G401 (cell line): ENCODE results near the gene CDKL4. TPM values are rescaled to one million over a fixed set of nuclear protein-coding genes. Genes with fewer than 3 reads are reported as not detected.
"Not testable (repeated sequence)": the region's sequence is repeated elsewhere in the genome, so short reads cannot be mapped to it uniquely, and the experiment has no call there.

ENCODE experiments used
- DNase-seq: peaks from one replicate; pipeline ENCODE4 v3.0.0-alpha.2; 2015; ENCODE audit warnings: low spot score
- in situ Hi-C: cut with HindIII; loops from 2 replicates; pipeline ENCODE4 v1.10.0; 2016; ENCODE audit warnings: low sequenced_read_pairs, mixed read lengths
- total RNA-seq: library from RNA; depleted of rRNA; stranded (reverse); fragments of >200 nt; shearing (Covaris generic); gene quantifications from 2 replicates; pipeline ENCODE4 v1.2.3, GENCODE V29; 2014

Gene CDKL4
- total RNA-seq, 1 experiment from 2014 or later: 1.6 TPM

DNA sequence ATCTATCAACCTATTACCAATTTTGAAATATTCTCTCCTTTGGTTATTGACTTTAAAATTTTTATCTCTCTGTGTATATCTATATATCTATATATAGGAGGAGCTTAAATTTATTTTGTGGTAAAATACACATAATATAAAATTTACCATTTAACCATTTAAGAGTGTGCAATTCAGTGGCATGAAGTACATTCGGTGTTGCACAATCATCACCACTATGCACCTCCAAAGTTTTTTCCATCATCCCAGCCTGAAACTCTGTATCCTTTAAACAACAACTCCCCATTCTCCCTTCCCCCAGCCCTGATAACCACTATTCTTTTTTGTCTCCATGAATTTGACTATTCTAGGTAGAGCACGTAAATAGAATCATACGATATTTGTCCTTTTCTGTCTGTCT lies 49.1 kb downstream of the CDKL4 start:
- DNase-seq: no peak
- in situ Hi-C loops: no loop called here

- in situ Hi-C loops: no loop called here
- DNase-seq: no peak
These were observed 54.7 kb downstream of the CDKL4 start for GRCh38 chr2:39188960-39189494.

GRCh38 chr2:39183673-39184072 lies 60.1 kb downstream of the CDKL4 start:
- DNase-seq: no peak
- in situ Hi-C loops: no loop called here

DNA sequence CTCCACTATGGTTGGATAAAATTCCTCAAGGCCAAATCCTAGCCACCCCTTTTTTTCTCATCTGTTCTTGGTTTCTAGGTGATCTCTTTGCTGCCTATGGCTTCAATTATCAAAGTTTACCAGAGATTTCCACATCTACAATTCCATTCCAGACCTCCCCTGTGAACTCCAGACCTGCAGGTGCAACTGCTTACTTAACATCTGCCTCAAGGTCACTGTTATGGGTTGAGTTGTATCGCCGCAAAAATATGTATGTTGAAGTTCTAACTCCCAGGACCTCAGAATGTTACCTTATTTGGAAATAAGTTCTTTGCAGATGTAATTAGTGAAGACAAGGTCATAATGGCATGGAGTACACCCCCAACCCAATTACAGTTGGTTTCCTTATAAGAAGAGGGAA lies 62.5 kb downstream of the CDKL4 start:
- in situ Hi-C loops: no loop called here
- no peak for DNase-seq

- in situ Hi-C loops: no loop called here
- no peak for DNase-seq
These were observed 63.5 kb downstream of the CDKL4 start for GRCh38 chr2:39179974-39180960.

DNA sequence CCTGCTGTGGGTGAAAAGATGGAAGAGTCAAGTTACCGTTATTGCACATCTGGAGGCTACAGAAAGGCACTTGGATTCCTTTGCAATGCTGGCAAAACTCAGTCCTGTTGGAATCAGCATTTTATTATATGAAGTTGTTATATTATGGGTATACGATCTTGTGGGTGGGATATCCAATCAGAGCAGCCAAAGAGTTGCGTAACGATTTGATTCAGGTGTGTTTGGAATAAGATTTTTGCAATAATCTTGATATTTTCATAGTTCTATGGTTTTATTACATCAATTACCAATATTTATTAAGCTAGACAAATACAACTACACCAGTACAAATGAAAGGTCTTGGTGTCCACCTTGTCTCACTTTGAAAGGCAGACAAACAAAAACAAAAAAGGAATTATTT lies 65.0 kb downstream of the CDKL4 start:
- in situ Hi-C loops: no loop called here
- no peak for DNase-seq

- no peak for DNase-seq
- in situ Hi-C loops: no loop called here
These were observed 66.8 kb downstream of the CDKL4 start for GRCh38 chr2:39176997-39177396.

DNA sequence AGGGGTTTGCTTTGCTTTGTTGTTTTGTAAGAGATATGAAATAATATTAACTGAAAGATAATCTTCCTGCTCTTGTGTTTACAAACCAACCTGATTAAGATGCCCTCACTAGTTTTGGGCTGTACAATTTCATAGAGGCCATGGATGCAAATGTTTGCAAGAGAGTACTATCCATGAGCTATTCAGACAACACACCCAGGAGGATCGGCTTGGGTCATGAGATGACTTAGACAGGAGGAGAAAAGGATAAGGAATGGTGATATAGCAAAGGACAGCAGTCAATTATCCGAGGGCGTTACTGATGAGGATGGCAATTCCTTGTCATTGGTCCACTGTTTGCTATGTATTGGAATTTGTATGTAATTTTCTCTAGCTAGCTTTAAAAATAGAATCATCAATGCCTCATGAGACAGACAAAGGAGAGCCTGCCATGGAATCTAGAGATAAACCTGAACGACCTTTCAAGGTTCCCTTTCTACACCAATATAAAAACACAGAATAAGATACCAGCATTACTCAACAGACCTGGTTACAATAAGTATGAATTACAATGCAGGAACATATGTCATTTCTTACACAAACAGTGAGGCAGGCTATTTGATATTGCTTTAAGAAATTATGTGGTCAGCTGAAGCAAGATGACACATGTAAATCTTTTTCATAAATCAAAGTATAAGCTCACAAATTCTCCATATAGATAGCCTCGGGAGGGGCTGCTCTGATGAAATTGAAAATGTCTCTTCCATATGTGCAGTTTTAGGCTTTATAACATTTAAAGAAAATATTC lies 68.6 kb downstream of the CDKL4 start:
- in situ Hi-C loops: no loop called here
- DNase-seq: no peak

DNA sequence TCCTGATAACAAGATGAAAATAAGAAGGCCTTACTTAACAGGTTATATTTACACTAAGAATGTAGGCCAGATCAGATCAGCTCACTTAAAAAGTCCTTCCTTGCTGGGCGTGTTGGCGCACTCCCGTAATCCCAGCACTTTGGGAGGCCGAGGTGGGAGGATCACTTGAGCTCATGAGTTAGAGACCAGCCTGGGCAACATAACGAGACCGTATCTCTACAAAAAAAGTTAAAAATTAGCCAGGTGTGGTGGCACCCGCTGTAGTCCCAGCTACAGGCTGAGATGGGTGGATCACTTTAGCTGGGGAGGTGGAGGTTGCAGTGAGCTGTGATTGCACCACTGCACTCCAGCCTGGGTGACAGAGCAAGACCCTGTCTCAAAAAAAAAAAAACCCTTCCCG lies 69.7 kb downstream of the CDKL4 start:
- in situ Hi-C loops: no loop called here
- DNase-seq: no peak

- in situ Hi-C loops, DNase-seq: not testable (repeated sequence)
These were observed 71.6 kb downstream of the CDKL4 start for GRCh38 chr2:39172047-39172706.

GRCh38 chr2:39171621-39172020 lies 72.1 kb downstream of the CDKL4 start:
- in situ Hi-C loops: no loop called here
- no peak for DNase-seq

DNA sequence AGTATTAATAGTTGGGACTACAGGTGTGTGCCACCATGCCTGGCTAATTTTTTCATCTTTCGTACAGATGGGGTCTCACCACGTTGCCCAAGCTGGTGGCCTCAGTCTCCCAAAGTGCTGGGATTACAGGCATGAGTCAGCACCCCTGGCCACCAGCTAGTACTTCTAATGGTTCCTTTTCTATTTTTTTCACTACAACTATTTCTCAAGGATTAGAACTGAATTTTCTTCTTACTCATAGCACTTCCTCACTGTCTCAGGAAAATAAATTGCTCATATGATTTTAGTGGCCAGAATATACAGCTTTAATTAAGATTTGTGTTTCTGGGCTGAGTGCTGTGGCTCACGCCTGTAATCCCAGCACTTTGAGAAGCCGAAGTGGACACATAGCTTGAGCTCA lies 79.7 kb downstream of the CDKL4 start:
- DNase-seq: no peak
- in situ Hi-C loops: no loop called here

DNA sequence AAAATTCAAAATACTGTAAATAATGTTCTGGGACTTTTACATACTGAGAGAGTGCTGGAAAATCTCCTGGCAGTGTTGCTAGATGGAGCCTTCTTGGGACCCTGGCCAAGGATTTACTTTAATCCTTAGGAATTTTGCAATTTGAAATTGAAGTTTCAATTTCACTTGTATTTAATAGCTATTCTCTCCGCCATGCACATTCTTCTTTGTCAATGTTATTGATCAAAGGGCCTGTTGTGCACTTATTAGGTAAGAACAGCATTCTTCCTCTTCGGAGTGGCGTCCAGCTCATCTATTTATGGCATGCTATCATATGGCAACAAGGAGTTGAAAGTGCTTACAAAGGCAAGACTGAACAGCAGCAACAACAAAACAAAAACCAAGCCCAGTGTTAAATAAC lies 82.8 kb downstream of the CDKL4 start:
- in situ Hi-C loops: no loop called here
- DNase-seq: no peak

- no peak for DNase-seq
- in situ Hi-C loops: no loop called here
These were observed 84.5 kb downstream of the CDKL4 start for GRCh38 chr2:39159283-39159682.

- in situ Hi-C loops: no loop called here
- no peak for DNase-seq
These were observed 85.4 kb downstream of the CDKL4 start for GRCh38 chr2:39158351-39158750.

DNA sequence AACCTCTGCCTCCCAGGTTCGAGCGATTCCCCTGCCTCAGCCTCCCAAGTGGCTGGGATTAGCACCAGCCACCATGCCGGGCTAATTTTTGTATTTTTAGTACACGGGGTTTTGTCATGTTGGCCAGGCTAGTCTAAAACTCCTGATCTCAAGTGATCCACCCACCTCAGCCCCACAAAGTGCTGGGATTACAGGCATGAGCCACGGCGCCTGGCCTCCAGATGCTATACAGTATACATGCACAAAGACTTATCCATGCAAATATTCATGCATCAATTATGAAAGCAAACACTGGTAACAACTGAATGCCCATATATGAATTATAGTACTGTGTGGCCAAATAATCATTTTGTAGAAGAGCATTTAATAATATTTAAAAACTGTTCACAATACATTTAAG lies 86.9 kb downstream of the CDKL4 start:
- DNase-seq: no peak
- in situ Hi-C loops: no loop called here

GRCh38 chr2:39156107-39156506 lies 87.7 kb downstream of the CDKL4 start:
- DNase-seq: no peak
- in situ Hi-C loops: no loop called here

DNA sequence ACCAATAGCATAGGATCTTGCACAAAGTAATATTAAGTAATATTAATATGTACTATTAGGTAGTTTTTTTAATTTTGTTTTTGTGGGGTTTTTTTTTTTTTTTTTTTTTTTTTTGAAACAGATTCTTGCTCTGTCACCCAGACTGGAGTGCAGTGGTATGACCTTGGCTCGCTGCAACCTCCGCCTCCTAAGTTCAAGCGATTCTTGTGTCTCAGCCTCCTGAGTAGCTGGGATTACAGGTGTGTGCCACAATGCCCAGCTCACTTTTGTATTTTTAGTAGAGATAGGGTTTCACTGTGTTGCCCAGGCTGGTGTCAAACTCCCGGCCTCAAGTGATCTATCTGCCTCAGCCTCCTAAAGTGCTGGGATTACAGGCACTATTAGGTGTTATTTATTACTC lies 88.2 kb downstream of the CDKL4 start:
- in situ Hi-C loops, DNase-seq: not testable (repeated sequence)

DNA sequence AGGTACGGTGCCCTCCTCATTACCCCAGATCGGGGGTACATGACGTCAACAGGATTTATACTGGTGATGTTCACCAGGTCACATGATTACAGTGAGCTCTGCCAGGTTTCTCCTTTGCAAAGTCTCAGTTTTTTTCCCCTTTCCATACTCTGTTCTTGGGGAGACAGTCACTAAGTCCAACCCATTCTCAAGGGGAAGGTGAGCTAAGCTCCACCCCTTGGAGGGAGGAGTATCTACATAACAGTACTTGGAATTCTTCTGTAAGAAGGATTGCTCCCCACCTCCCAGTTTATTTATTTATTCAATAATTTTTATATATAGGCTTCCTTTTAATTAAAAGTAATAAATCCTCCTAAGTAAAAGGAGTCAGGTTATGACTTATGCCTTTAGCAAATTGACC lies 88.8 kb downstream of the CDKL4 start:
- no peak for DNase-seq
- in situ Hi-C loops: no loop called here

- no peak for DNase-seq
- in situ Hi-C loops: no loop called here
These were observed 90.5 kb downstream of the CDKL4 start for GRCh38 chr2:39153312-39153711.
